Nephron (organoid): Measurements from ENCODE around the gene SEBOX.

Experiments used
- H3K27ac Mint-ChIP-seq, 3 experiments: 2 replicates each; pipeline ENCODE4 v1.8.0; 2020; ENCODE audit warnings: mixed read lengths in 3 of 3, mild to moderate bottlenecking in 2 of 3, moderate library complexity in 1 of 3
- H3K27me3 Mint-ChIP-seq: 2 replicates; pipeline ENCODE4 v1.8.0; 2021; ENCODE audit warnings: low read depth, mild to moderate bottlenecking, moderate library complexity, mixed read lengths
- H3K36me3 Mint-ChIP-seq: 2 replicates; pipeline ENCODE4 v1.8.0; 2020; ENCODE audit warnings: low read depth, mixed read lengths
- H3K4me1 Mint-ChIP-seq: 2 replicates; pipeline ENCODE4 v1.8.0; 2020; ENCODE audit warnings: mixed read lengths
- H3K4me3 Mint-ChIP-seq, 3 experiments: 2 replicates each; pipeline ENCODE4 v1.8.0; 2020; ENCODE audit warnings: mild to moderate bottlenecking in 3 of 3, mixed read lengths in 3 of 3, moderate library complexity in 2 of 3
- H3K9me3 Mint-ChIP-seq: 2 replicates; pipeline ENCODE4 v1.8.0; 2020; ENCODE audit warnings: mixed read lengths
- TF ChIP-seq, protein P1 (sequence below), 3 experiments: fragments of 200-600 bp; sonication (generic); IDR thresholded peaks; one replicate each; pipeline ENCODE4 v1.5.0; 2021; ENCODE audit warnings: antibody characterized with exemption in 3 of 3; ENCODE audit not compliant: unreplicated experiment in 3 of 3

Gene SEBOX, protein sequence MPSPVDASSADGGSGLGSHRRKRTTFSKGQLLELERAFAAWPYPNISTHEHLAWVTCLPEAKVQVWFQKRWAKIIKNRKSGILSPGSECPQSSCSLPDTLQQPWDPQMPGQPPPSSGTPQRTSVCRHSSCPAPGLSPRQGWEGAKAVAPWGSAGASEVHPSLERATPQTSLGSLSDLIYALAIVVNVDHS

DNA sequence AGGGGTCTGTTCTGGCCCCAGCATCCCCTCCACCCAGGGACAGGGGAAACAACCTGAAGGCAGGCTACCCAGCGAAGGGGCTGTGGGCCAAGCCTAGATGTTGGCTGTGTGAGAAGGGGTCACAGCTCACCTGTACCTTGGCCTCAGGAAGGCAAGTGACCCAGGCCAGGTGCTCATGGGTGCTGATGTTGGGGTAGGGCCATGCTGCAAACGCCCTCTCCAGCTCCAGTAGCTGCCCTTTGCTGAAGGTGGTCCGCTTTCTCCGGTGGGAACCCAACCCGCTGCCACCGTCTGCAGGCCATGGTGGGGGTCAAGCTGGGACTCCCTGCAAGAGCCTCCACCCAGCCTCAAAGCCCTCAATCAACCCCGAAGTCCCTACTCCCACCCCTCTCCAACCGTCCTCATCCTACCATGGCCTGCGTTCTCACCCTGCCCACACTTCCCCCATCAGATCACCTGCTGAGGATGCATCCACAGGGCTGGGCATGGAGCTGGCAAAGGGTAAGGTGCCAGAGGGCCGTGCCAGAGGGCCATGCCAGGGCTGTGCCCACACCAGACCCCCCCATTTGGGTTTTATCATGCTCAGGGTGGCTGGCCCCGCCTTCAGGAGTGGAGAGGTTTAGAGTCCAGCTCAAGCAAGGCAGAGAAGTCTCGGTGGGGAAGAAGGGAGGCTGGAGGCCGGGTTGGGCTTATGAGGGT lies at the start of gene SEBOX:
SEBOX (minus strand) TSS at position 535 of the 699 bp plus-strand sequence; CDS start at position 487, 48 bp downstream.
- H3K27me3 Mint-ChIP-seq = no peaks in the 10 kb centered on the region
- no peak within 1 kb of the TSS for H3K27ac Mint-ChIP-seq
- H3K4me3 Mint-ChIP-seq = no peak within 1 kb of the TSS
- H3K36me3 Mint-ChIP-seq = peaks cover 20% of the 10 kb centered on the region
- H3K9me3 Mint-ChIP-seq = no peaks in the 10 kb centered on the region
- TF ChIP-seq, protein P1, sequence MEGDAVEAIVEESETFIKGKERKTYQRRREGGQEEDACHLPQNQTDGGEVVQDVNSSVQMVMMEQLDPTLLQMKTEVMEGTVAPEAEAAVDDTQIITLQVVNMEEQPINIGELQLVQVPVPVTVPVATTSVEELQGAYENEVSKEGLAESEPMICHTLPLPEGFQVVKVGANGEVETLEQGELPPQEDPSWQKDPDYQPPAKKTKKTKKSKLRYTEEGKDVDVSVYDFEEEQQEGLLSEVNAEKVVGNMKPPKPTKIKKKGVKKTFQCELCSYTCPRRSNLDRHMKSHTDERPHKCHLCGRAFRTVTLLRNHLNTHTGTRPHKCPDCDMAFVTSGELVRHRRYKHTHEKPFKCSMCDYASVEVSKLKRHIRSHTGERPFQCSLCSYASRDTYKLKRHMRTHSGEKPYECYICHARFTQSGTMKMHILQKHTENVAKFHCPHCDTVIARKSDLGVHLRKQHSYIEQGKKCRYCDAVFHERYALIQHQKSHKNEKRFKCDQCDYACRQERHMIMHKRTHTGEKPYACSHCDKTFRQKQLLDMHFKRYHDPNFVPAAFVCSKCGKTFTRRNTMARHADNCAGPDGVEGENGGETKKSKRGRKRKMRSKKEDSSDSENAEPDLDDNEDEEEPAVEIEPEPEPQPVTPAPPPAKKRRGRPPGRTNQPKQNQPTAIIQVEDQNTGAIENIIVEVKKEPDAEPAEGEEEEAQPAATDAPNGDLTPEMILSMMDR (IDR thresholded peaks at IDR 0.05; ENCODE audit: unreplicated experiment in 3 of 3) = no peak
- H3K4me1 Mint-ChIP-seq = no peaks in the 10 kb centered on the region

DNA sequence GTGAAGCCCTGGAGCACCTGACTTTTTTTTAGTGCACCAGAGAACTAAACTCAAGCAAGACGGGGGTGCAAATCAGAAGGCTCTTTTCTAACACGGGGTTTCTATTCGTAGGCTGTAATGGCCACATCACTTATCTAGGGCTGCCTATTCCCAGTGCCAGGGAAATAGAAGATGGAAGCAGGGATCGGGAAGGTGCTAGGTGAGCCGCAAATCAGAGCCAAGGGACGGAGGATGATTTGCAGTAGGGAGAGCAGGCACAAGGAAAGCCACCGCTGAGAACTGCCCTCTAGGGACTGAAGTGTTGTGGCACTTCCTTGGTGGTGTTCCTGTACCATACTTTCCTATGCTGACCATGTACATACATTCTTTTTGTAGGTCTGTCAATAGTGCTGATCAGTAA lies 48.8 kb upstream of the SEBOX start:
- Mint-ChIP-seq H3K4me1 (no peaks in the 10 kb centered on the region), H3K36me3 (no peaks in the 10 kb centered on the region), H3K27ac (no peak overlapping the region), H3K9me3 (no peaks in the 10 kb centered on the region), H3K27me3 (peaks cover 35% of the 10 kb centered on the region), H3K4me3 (no peak overlapping the region)
- TF ChIP-seq, protein P1 (IDR thresholded peaks at IDR 0.05; ENCODE audit: unreplicated experiment in 3 of 3) = no peak

DNA sequence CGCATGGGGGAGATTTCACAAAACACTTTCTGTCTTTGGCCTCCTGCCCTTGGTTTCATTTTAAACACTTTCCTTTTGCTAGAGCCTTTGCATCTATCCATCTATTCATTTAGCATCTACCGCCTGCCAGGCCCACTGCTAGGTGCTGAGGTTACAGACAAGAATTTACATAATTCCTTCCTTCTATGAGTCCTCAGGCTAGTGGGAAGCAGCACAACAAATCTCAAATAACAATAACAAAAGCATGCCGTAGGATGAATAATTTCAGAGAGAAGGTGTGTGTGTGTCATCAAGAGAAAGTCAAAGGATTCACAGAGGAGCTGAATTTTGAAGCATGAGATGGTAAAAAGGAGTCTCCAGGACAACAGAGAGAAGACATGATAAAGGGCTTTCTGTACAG lies 47.1 kb upstream of the SEBOX start:
- Mint-ChIP-seq H3K9me3 (no peaks in the 10 kb centered on the region), H3K4me1 (no peaks in the 10 kb centered on the region), H3K27ac (no peak overlapping the region), H3K4me3 (no peak overlapping the region), H3K27me3 (peaks cover 35% of the 10 kb centered on the region), H3K36me3 (no peaks in the 10 kb centered on the region)
- TF ChIP-seq, protein P1 (IDR thresholded peaks at IDR 0.05; ENCODE audit: unreplicated experiment in 3 of 3) = no peak

DNA sequence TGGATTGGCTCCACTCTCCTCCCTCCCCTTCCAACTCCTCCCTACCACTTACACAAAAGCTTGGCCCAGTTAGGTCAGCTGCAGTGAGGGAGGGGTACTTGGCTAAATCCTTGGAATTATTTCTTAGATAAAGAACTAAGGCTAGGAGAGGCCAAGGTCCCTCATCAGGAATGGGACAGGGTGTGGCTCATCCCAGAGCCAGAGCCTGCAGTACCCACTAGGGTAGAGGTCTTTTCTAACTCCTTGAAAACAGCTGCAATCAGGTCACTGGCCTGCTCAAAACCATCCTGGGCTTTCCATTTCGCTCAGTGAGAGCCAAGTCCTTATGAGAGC lies 42.9 kb upstream of the SEBOX start:
- peaks cover 16% of the 10 kb centered on the region for H3K27me3 Mint-ChIP-seq
- H3K4me3 Mint-ChIP-seq = peak overlapping the region; percentile 46 to 70 (median 50)
- H3K4me1 Mint-ChIP-seq = peaks cover 5% of the 10 kb centered on the region
- H3K9me3 Mint-ChIP-seq = no peaks in the 10 kb centered on the region
- H3K36me3 Mint-ChIP-seq = peaks cover 4% of the 10 kb centered on the region
- TF ChIP-seq, protein P1 (IDR thresholded peaks at IDR 0.05; ENCODE audit: unreplicated experiment in 3 of 3) = no peak
- peak overlapping the region in 1 of 3 experiments; percentile 16 for H3K27ac Mint-ChIP-seq

- TF ChIP-seq, protein P1 (IDR thresholded peaks at IDR 0.05; ENCODE audit: unreplicated experiment in 3 of 3) = peak in 1 of 3 experiments; percentile 13
- Mint-ChIP-seq H3K27me3 (peaks cover 16% of the 10 kb centered on the region), H3K36me3 (peaks cover 7% of the 10 kb centered on the region)
Measured at GRCh38 chr17:28407130-28407973, 42.4 kb upstream of the SEBOX start.

More at GRCh38 chr17:28407130-28407973, 42.4 kb upstream of the SEBOX start:
- no peaks in the 10 kb centered on the region for H3K9me3 Mint-ChIP-seq
- no peak overlapping the region for H3K27ac Mint-ChIP-seq
- peaks cover 5% of the 10 kb centered on the region for H3K4me1 Mint-ChIP-seq
- peak overlapping the region; percentile 70 to 83 (median 80) for H3K4me3 Mint-ChIP-seq
